ENCODE data around the gene MRPL2. TPM values are rescaled to one million over a fixed set of nuclear protein-coding genes. Genes with fewer than 3 reads are reported as not detected.
A peak's percentile ranks its signal among the peaks of the same experiment; 100 is the strongest.

The MRPL2 gene
- polyA plus RNA-seq, 1 donor (not counting 4 experiments of a cell fraction or from before 2014, with no cell fraction given), result 27.4 TPM

DNA sequence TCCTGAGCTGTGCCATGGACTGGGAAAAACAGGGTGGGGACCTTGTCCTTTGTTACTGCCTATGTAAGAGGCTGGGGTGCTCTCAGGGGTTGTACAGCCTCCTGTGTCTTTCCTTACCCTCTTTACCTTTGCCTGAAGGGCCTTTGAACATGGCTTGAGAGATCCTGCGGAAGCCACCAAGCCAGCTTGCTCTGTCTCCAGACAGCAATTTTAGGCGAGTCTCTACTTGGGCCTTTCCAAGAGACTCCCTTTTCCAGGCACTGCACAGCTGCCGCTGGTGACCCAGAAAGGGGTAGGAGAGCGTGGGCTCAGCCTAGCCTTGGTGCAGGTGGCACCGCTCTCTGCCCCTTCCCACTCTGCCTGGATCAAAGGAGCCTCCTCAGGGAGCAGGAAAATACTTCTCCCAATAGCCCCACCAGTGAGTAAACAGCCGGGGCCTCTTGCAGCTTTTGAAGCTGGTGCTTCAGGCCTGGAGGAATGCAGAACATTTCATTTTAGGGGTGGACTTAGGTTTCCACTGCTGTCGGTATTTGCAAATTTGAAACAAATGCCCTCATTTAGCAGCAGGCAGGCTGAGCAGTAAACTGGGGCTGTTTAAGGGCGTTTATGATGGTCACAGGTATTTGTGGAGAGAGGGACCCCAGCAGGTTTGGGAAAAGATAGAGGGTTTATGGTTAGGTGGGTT lies 30.8 kb upstream of the MRPL2 start:
- DNase-seq (ENCODE audit: low read depth, low spot score), result no peak
- dilution Hi-C loops (cut with MboI; ENCODE audit: extremely low pct_ligation_motif_present, low sequenced_read_pairs), result no loop called here
- Histone ChIP-seq H3K4me2 (ENCODE audit: control insufficient read depth, extremely low read depth, insufficient read depth, low read depth, low read length) (peak overlapping the region; percentile 39), H3K9me3 (ENCODE audit: control insufficient read depth, low read depth, low read length) (no peaks in the 10 kb centered on the region), H4K20me1 (ENCODE audit: control insufficient read depth, extremely low read depth, insufficient read depth, low read length) (no peaks in the 10 kb centered on the region), H3K27ac (ENCODE audit: control insufficient read depth, insufficient read depth, low read length) (peak overlapping the region; percentile 82), H3K4me3 (ENCODE audit: control insufficient read depth in 2 of 3, extremely low read depth in 1 of 3, insufficient read depth in 2 of 3, low read depth in 1 of 3, low read length in 3 of 3) (peak overlapping the region in 2 of 3 experiments; percentile 16 to 40), H3K4me1 (ENCODE audit: control insufficient read depth, extremely low read depth, insufficient read depth, low read length) (peaks cover 62% of the 10 kb centered on the region), H3K79me2 (ENCODE audit: control insufficient read depth, insufficient read depth, low read length) (peaks cover 90% of the 10 kb centered on the region), H3K36me3 (ENCODE audit: control insufficient read depth in 2 of 2, extremely low read depth in 1 of 2, insufficient read depth in 2 of 2, low read length in 2 of 2) (no peaks in the 10 kb centered on the region), H3K9ac (ENCODE audit: control insufficient read depth, extremely low read depth, insufficient read depth, low read length) (peak overlapping the region; percentile 61), H3K9me1 (ENCODE audit: control insufficient read depth, extremely low read depth, insufficient read depth, low read length) (no peaks in the 10 kb centered on the region), H2AFZ (ENCODE audit: control insufficient read depth, low read length) (no peak overlapping the region), H3K27me3 (ENCODE audit: control insufficient read depth, extremely low read depth, insufficient read depth, low read length) (no peaks in the 10 kb centered on the region)
- TF ChIP-seq, protein P1, sequence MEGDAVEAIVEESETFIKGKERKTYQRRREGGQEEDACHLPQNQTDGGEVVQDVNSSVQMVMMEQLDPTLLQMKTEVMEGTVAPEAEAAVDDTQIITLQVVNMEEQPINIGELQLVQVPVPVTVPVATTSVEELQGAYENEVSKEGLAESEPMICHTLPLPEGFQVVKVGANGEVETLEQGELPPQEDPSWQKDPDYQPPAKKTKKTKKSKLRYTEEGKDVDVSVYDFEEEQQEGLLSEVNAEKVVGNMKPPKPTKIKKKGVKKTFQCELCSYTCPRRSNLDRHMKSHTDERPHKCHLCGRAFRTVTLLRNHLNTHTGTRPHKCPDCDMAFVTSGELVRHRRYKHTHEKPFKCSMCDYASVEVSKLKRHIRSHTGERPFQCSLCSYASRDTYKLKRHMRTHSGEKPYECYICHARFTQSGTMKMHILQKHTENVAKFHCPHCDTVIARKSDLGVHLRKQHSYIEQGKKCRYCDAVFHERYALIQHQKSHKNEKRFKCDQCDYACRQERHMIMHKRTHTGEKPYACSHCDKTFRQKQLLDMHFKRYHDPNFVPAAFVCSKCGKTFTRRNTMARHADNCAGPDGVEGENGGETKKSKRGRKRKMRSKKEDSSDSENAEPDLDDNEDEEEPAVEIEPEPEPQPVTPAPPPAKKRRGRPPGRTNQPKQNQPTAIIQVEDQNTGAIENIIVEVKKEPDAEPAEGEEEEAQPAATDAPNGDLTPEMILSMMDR (optimal IDR thresholded peaks at IDR 0.05 in 1 of 3, IDR thresholded peaks at IDR 0.05 in 1 of 3, conservative IDR thresholded peaks at IDR 0.05 in 1 of 3; ENCODE audit: extremely low read depth in 1 of 3, insufficient read depth in 2 of 3, low read length in 3 of 3), result no peak
- no peak for TF ChIP-seq EZH2 (IDR thresholded peaks at IDR 0.05; ENCODE audit: low read length)
- FAIRE-seq, result no peak

DNA sequence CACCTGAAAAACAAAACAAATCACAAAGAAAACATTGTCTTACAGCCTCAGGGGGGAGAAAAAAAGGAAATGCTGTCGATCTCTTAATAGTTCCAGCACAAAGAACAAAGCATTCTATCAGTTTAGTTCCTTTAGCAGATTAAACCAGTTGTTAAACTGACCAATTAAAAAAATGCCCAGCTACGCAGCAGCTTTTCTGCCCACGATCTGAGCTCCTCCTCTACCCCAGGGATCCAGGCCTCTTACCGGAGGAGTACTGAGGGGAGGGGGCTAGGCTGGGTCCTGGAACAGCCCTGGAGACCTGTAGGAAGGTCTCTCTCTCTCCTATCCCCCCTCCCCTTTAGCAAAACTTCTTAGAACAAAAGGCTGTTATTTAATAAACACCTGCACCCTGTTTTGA lies 30.2 kb upstream of the MRPL2 start:
- Histone ChIP-seq H3K9me3 (ENCODE audit: control insufficient read depth, low read depth, low read length) (no peaks in the 10 kb centered on the region), H3K27ac (ENCODE audit: control insufficient read depth, insufficient read depth, low read length) (peak overlapping the region; percentile 82), H3K9me1 (ENCODE audit: control insufficient read depth, extremely low read depth, insufficient read depth, low read length) (no peaks in the 10 kb centered on the region), H4K20me1 (ENCODE audit: control insufficient read depth, extremely low read depth, insufficient read depth, low read length) (no peaks in the 10 kb centered on the region), H3K4me3 (ENCODE audit: control insufficient read depth in 2 of 3, extremely low read depth in 1 of 3, insufficient read depth in 2 of 3, low read depth in 1 of 3, low read length in 3 of 3) (peak overlapping the region in 1 of 3 experiments; percentile 40), H3K4me2 (ENCODE audit: control insufficient read depth, extremely low read depth, insufficient read depth, low read depth, low read length) (peak overlapping the region; percentile 39), H3K27me3 (ENCODE audit: control insufficient read depth, extremely low read depth, insufficient read depth, low read length) (no peaks in the 10 kb centered on the region), H3K36me3 (ENCODE audit: control insufficient read depth in 2 of 2, extremely low read depth in 1 of 2, insufficient read depth in 2 of 2, low read length in 2 of 2) (no peaks in the 10 kb centered on the region), H2AFZ (ENCODE audit: control insufficient read depth, low read length) (no peak overlapping the region), H3K4me1 (ENCODE audit: control insufficient read depth, extremely low read depth, insufficient read depth, low read length) (peaks cover 62% of the 10 kb centered on the region), H3K79me2 (ENCODE audit: control insufficient read depth, insufficient read depth, low read length) (peaks cover 92% of the 10 kb centered on the region), H3K9ac (ENCODE audit: control insufficient read depth, extremely low read depth, insufficient read depth, low read length) (peak overlapping the region; percentile 61)
- FAIRE-seq (no peak), DNase-seq (ENCODE audit: low read depth, low spot score) (no peak)
- dilution Hi-C loops (cut with MboI; ENCODE audit: extremely low pct_ligation_motif_present, low sequenced_read_pairs), result no loop called here
- no peak for TF ChIP-seq EZH2 (IDR thresholded peaks at IDR 0.05; ENCODE audit: low read length)
- TF ChIP-seq, protein P1 (optimal IDR thresholded peaks at IDR 0.05 in 1 of 3, IDR thresholded peaks at IDR 0.05 in 1 of 3, conservative IDR thresholded peaks at IDR 0.05 in 1 of 3; ENCODE audit: extremely low read depth in 1 of 3, insufficient read depth in 2 of 3, low read length in 3 of 3), result no peak
